BE2C (cell line): ENCODE data around the gene GOLIM4.

Experiments used
- DNase-seq: peaks from one replicate; pipeline ENCODE4 v3.0.0-alpha.2; 2020
- H3K27me3 ChIP-seq: fragments of 250-450 bp; sonication (Bioruptor Pico); 2 replicates; pipeline ENCODE4 v1.5.1; 2020; ENCODE audit warnings: mild to moderate bottlenecking
- H3K36me3 ChIP-seq: fragments of 250-450 bp; sonication (Bioruptor Pico); 2 replicates; pipeline ENCODE4 v1.5.1; 2020; ENCODE audit warnings: mild to moderate bottlenecking
- H3K4me1 ChIP-seq: fragments of 250-450 bp; sonication (Bioruptor Pico); 2 replicates; pipeline ENCODE4 v1.5.1; 2020
- H3K4me3 ChIP-seq: 2 replicates; pipeline ENCODE4 v1.5.1; 2011; ENCODE audit warnings: low read depth, low read length
- H3K9me3 ChIP-seq: fragments of 250-450 bp; sonication (Bioruptor Pico); 2 replicates; pipeline ENCODE4 v1.5.1; 2020
- TF ChIP-seq, protein P1 (sequence below): IDR thresholded peaks from 2 replicates; pipeline ENCODE4 v1.5.1; 2012; ENCODE audit warnings: mild to moderate bottlenecking, low read depth, low read length

GOLIM4 gene

DNA sequence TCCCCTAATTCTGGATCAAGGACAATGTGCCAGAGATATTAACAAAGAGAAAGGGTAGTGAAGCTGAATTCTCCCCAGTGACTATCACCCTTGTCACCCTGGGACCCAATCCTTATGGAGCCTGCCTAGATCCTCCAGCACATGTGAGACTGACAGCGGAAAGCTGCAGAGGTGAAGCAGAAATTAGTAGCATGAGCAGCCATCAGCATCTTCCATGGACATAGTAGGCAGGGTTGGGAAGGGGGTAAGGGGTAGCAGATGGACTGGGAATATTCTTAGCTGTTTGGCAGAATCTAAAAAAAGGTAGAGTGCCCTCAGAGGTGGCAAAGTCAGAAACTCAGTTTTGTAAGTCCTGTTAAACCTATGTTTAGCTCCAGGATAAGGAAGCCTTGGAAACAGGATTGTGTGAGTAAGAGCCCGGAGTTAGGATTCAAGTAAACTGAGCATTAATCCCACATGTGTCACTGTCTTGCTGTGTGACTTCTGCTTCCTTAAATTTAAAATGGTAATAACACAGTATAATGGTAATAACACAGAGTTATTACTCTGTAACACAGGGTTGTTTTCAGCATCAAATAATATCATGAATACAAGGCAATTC, 14.5 kb downstream of the GOLIM4 start:
- H3K4me3 ChIP-seq: no peak overlapping the region
- TF ChIP-seq, protein P1, sequence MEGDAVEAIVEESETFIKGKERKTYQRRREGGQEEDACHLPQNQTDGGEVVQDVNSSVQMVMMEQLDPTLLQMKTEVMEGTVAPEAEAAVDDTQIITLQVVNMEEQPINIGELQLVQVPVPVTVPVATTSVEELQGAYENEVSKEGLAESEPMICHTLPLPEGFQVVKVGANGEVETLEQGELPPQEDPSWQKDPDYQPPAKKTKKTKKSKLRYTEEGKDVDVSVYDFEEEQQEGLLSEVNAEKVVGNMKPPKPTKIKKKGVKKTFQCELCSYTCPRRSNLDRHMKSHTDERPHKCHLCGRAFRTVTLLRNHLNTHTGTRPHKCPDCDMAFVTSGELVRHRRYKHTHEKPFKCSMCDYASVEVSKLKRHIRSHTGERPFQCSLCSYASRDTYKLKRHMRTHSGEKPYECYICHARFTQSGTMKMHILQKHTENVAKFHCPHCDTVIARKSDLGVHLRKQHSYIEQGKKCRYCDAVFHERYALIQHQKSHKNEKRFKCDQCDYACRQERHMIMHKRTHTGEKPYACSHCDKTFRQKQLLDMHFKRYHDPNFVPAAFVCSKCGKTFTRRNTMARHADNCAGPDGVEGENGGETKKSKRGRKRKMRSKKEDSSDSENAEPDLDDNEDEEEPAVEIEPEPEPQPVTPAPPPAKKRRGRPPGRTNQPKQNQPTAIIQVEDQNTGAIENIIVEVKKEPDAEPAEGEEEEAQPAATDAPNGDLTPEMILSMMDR: no peak
- no peaks in the 10 kb centered on the region for H3K36me3 ChIP-seq
- H3K4me1 ChIP-seq: peaks cover 23% of the 10 kb centered on the region
- no peaks in the 10 kb centered on the region for H3K27me3 ChIP-seq
- no peak for DNase-seq
- H3K9me3 ChIP-seq: no peaks in the 10 kb centered on the region

DNA sequence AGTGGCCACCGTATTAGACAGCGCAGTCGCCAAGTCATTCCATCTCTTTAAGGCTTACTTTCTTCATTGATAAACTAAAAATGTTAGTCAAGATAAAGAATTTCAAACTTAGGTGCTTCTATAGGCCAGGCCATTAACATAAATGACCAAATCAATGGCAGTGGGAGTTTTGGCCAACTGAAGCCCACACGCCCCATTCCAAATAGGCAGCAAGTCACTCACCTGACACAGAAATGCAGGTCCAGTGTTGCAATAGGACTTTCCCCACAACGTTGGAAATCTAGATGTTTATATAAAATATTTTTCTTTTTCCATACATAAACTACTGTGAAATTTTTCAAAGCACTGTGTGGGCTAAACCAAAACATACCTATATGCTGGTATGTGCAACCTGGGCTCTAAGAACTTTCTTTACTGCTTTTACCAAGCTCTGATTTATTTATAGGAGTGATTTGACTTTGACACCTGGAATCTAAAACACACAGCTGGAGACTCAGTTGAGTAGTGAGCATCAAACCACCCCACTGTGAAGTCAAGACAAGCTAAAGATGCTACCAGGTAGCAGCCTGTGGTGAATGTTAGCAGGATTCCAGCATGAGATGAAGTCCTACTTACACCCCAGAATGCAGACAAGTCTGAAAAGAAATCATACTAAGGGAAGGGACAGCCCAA, 15.1 kb downstream of the GOLIM4 start:
- Histone ChIP-seq H3K27me3 (no peaks in the 10 kb centered on the region), H3K9me3 (no peaks in the 10 kb centered on the region), H3K4me1 (peaks cover 23% of the 10 kb centered on the region), H3K4me3 (no peak overlapping the region), H3K36me3 (no peaks in the 10 kb centered on the region)
- TF ChIP-seq, protein P1: no peak
- no peak for DNase-seq

DNA sequence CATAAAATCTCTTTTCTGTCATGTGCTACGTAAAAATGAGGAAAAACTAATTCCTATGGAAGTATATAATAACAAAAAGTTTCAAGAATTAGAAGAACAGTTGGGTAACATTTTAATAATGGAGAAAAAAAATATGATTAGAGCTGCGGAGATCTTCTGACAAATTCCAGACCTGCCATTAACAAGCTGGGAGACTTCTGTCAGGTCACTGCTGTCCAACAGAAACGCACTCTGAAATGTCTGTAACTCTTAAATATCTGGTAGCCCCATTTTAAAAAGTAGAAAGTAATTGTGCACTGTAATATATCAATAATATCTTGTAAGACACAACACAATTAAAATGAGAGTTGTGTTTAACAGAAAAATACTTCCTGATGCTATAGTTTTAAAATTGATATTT, 15.7 kb downstream of the GOLIM4 start:
- H3K4me1 ChIP-seq: peaks cover 23% of the 10 kb centered on the region
- H3K27me3 ChIP-seq: no peaks in the 10 kb centered on the region
- no peaks in the 10 kb centered on the region for H3K9me3 ChIP-seq
- no peaks in the 10 kb centered on the region for H3K36me3 ChIP-seq
- no peak overlapping the region for H3K4me3 ChIP-seq
- peak; percentile 18 for DNase-seq
- TF ChIP-seq, protein P1: no peak

DNA sequence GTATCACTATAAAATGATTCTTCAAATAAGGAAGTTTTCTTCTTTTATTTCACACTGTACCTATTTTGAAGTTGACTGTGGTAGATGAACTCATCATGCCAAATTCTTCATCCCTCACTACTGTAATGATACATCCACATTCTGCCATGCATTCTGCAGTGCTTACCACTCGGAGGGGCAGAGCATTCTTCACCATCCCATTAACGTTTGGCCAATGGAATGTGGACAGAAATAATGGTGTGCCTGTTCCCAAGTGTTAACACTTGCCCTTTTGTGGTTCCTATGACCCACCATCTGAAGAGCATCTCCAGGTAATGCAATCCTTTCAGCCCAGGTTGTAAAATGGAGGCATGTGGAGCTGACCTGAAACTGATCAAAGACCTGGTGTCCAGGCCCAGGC, 18.6 kb downstream of the GOLIM4 start:
- TF ChIP-seq, protein P1: no peak
- Histone ChIP-seq H3K4me3 (no peak overlapping the region), H3K9me3 (no peaks in the 10 kb centered on the region), H3K4me1 (peaks cover 25% of the 10 kb centered on the region), H3K36me3 (no peaks in the 10 kb centered on the region), H3K27me3 (no peaks in the 10 kb centered on the region)
- no peak for DNase-seq

DNA sequence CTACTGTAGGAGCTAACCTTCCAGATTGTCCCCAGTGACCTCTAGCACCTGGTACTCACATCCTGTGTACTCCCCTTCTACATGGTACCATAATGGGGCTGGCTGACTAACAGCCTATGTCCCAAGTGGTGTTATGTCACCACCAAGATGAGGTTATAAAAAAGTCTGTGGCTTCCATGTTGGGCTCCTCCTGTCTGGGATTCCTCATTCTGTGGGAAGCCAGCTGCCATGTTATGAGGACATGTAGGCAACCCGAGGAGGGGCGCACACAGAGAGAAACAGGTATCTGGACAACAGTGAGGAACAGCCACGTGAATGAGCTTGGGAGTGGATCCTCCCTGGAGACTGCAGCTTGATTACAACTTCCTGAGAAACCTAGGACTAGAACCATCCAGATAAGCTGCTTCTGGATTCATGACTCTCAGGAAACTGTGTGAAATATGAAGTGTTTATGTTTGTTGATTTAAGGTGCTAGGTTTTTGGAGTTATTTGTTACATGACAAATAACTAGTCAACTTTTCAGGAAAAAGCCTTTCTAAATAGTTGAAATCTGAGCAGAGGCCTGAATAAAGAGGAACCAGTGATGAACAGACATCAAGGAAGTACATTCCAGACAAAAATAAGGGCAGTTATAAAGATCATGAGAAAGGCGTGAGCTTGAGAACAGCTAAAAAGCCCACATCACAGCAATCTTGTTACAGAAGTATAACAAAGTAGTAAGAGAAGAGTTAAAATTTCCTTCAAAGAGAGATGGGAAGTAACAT, 21.7 kb downstream of the GOLIM4 start:
- no peak for DNase-seq
- Histone ChIP-seq H3K27me3 (no peaks in the 10 kb centered on the region), H3K4me3 (no peak overlapping the region), H3K9me3 (no peaks in the 10 kb centered on the region), H3K36me3 (no peaks in the 10 kb centered on the region), H3K4me1 (peaks cover 10% of the 10 kb centered on the region)
- TF ChIP-seq, protein P1: no peak

DNA sequence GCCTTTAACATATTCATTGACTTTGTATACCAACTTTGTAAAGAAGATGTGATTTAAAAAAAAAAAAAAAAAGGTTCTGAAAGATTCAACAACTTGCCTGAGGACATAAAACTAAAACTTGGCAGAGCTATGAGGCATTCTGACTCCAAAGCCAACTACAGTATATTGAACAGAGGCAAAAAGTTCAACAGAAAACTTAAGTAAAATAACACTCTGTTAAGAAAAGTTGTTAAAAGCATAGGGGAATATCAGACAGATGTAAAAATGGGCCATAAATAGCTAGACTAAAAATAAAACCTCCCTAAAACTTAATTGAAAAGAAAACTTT, 23.4 kb downstream of the GOLIM4 start:
- peaks cover 10% of the 10 kb centered on the region for H3K4me1 ChIP-seq
- TF ChIP-seq, protein P1: no peak
- DNase-seq: no peak
- H3K4me3 ChIP-seq: no peak overlapping the region
- no peaks in the 10 kb centered on the region for H3K36me3 ChIP-seq
- no peaks in the 10 kb centered on the region for H3K9me3 ChIP-seq
- H3K27me3 ChIP-seq: no peaks in the 10 kb centered on the region
